Measurements from ENCODE around the gene P2RY1. TPM values are rescaled to one million over a fixed set of nuclear protein-coding genes. Genes with fewer than 3 reads are reported as not detected.

The P2RY1 gene
- total and polyA plus RNA-seq, 9 of the 15 experiments (the other 6 are each of a cell fraction or from before 2014, with no cell fraction given) = 6.0 to 27.9 (median 18.4) TPM

GRCh38 chr3:152835601-152836102, 721 bp downstream of the P2RY1 start (continued):
- no peak for TF ChIP-seq MGA (IDR thresholded peaks at IDR 0.05)
- TF ChIP-seq LEF1 (IDR thresholded peaks at IDR 0.05) = no peak
- TF ChIP-seq BHLHE40 (IDR thresholded peaks at IDR 0.05; ENCODE audit: low read length) = no peak
- no peak for TF ChIP-seq TEAD2 (tag; IDR thresholded peaks at IDR 0.05)
- no peak for TF ChIP-seq TEAD1 (CRISPR knock-in tag; IDR thresholded peaks at IDR 0.05)
- 0 out of 2 replicates have a peak, but pooled peaks have one; percentile 22 for TF ChIP-seq RB1 (IDR thresholded peaks at IDR 0.05; ENCODE audit: low read depth)
- TF ChIP-seq TRIM28 (IDR thresholded peaks at IDR 0.05) = no peak
- no peak for TF ChIP-seq ARNT (IDR thresholded peaks at IDR 0.05)
- TF ChIP-seq ZNF347 (CRISPR knock-in tag; IDR thresholded peaks at IDR 0.05; ENCODE audit: low read depth) = no peak
- TF ChIP-seq ZNF408 (CRISPR knock-in tag; IDR thresholded peaks at IDR 0.05; ENCODE audit: low read depth) = no peak
- TF ChIP-seq SMAD4 (CRISPR knock-in tag; conservative IDR thresholded peaks at IDR 0.05) = no peak
- TF ChIP-seq FOXP4 (CRISPR knock-in tag; IDR thresholded peaks at IDR 0.05; ENCODE audit: borderline replicate concordance) = no peak
- no peak for TF ChIP-seq ZBTB5 (IDR thresholded peaks at IDR 0.05)
- no peak for TF ChIP-seq EHMT2 (IDR thresholded peaks at IDR 0.05)
